NCI-H146 (cell line): ENCODE results near the gene AP1AR.

Experiments used
- DNase-seq: peaks from one replicate; lab custom pipeline; 2025; lab: John Stamatoyannopoulos, UW

The AP1AR gene

DNA sequence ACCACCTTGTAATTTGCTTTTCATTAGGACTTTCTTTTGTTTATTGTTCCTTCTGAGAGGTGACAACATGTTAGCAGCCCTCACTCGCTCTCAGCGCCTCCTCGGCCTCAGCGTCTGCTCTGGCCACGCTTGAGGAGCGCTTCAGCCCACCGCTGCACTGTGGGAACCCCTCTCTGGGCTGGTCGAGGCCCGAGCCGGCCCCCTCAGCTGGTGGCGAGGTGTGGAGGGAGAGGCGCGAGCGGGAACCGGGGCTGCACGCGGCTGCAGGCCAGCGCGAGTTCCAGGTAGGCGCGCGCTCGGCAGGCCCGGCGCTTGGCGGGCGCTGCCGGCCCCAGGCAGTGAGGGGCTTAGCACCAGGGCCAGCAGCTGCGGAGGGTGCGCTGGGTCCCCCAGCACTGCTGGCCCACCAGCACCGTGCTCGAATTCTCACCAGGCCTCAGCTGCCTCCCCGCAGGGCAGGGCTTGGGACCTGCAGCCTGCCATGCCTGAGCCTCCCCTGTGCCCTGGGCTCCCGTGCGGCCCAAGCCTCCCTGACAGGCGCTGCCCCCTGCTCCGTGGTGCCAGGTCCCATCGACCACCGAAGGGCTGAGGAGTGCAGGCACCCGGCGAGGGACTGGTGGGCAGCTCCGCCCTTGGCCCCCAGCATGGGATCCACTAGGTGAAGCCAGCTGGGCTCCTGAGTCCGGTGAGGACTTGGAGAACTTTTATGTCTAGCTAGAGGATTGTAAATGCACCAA, 9.2 kb upstream of the AP1AR start:
- no peak for DNase-seq

GRCh38 chr4:112225157-112225556, 6.4 kb upstream of the AP1AR start:
- DNase-seq = no peak

DNA sequence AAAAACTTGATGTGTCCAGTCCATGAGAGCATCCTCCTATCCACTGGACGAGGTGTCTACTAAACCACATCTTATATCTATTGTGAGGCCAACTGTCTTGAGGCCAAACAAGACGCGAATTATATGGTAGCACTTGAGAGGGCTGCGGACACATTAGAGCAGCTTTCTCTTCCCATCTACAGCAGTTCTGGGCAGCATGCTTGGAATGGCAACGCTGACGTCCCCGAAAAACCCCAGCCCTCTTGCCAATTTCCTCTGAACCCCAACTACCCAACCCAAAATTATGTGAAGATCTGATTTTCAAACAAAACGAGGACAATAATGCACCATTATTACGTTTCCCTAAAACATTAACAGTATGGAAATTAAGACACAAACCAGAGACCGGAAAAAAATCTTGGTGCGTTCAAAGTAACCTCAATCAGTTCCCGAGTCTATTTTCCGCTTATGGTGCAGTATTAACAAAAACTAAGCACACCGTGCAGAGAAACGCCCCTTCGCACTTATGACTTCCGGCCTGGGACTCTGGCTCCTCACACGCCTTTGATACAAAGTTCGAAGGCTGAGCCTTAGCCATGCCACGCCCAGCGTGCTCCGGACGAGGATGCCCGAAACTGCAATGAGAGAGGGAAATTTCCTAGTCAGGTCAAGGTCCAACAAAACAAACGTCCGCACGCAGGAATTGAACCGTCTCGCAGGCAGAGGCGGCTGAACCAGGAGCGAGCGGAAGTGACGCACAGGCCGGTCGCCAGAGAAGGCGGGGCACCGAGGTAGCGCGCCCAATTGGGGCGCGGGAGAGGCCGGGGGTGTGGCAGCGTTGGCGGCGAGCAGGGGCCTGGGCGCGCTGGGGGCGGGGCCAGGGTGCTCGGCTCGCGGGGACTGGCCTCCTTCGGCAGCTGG, 458 bp upstream of the AP1AR start:
- DNase-seq = peak; percentile 94

GRCh38 chr4:112234952-112235609, 3.5 kb downstream of the AP1AR start:
- peak; percentile 0 for DNase-seq

GRCh38 chr4:112236040-112236439, 4.5 kb downstream of the AP1AR start:
- no peak for DNase-seq

DNA sequence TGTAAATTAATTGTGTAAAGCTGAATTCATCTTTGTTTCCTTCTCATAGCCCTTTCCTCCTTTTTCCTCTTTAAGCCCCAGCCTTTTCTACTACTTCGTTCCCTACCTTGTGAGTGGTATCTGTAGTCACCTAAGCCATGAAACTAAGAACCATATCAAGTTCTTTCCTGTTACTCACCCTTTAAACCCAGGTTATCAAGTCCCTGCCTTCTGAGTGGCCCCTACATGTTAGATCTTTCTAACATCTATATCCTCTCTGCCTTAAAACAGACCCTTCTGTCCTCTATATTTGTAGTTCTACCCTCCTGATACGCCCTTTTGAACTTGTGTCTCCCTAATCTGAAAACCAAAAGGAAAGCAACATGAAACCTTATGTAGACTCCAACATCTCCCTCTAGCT, 7.2 kb downstream of the AP1AR start:
- DNase-seq = no peak

DNA sequence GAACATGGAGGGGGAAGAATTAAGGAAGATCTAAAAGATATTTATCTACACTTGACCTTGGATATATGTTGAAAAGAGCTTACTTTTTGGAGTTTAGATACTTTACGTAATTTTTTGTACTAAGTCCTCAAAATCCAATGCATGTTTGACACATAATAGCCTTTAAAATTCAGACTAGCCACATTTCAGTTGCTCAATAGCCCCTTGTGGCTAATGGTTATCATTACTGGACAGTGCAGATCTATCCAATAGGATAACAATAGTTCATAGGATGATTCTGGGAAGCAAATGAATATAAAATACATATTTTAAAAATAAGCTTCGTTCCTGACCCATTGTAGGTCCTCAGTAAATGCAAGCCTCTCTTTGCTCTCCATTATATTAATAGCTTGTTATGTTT, 13.8 kb downstream of the AP1AR start:
- no peak for DNase-seq

DNA sequence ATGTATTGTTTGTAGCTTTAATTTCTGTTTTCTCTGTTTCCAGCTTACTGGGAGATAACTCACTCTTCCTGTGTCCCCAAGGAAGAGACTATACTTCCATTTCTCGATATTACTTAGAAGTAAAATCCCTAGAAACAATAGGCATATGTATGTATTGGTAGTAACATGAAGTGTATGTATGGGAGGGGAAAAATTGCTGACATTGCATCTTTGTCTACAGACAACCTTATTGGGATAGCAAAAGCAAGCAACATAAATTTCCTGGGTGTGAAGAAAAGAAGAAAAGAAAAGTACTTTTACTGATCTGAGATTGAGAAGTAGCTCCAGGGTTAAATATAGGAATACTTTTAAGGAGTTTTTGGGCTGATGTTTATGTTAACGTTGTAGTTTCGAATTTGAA, 15.4 kb downstream of the AP1AR start:
- DNase-seq = no peak

GRCh38 chr4:112251019-112251643, 19.5 kb downstream of the AP1AR start:
- DNase-seq = no peak

DNA sequence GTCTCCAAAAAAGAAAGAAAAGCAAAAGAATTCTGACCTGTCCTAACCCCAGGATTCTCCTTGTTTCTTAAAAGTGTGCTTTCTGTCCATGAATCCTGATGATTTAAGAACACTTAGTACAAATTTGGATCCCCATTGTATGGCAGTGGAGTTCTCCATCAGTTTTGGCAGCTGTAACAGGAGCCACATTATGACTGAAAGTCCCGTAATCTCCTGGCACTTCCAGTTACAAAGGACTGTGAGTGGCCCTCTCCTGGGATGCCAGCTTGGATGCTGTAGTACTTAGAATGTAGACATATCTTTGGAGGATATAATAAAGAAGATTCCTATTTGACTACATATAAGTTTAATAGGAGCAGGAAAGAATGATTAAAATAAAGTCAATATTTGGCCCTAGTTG, 20.6 kb downstream of the AP1AR start:
- no peak for DNase-seq

DNA sequence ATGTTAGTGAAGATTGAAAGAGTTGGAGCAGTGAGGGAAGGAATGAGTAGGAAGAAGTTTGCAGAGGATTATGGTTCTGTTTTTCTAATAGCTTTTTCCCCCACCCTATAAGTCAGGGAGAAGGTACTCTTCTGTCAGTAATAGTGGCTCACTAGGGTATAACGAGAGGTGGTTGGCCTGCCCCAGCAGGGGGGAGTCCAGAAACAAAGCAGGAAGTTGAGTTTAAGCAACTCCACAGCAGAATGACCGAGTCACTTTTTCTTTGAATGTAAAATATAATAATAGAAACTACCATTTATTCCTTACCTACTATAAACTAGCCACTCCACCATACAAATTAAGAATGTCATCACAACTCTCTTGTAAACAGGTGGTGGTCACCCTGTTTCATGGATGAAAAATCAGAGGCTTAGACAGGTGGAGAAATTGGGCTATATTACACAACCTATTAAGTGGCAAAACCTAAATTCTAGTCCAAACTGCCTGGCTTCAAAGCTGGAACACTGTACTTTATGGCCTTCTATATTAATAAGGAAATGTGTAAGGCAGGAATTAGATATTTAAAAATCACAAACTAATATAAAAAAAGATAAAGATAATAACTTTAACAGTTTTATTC, 21.9 kb downstream of the AP1AR start:
- DNase-seq = no peak

- no peak for DNase-seq
These were observed 25.5 kb downstream of the AP1AR start for GRCh38 chr4:112257098-112257497.

- DNase-seq = no peak
These were observed 35.2 kb downstream of the AP1AR start for GRCh38 chr4:112266823-112267222.

DNA sequence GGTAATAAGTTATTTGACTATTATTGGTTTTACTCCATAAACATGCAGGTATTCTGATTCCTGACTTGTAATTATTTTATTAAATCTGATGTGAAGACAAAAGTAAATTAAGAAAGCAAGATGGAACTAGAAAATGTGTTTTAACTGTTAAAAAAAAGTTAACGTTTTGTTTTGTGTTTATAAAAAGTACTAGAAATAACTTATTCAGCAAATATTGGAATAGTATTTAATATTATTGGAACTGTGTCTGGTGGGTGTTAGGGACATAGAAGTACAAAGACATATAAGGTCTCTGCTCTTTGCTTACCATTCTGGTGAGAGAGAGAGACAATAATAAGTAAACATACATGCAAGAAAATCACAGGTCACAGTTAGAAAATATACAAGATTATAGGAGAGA, 38.5 kb downstream of the AP1AR start:
- DNase-seq = no peak

GRCh38 chr4:112270640-112271421, 39.2 kb downstream of the AP1AR start:
- no peak for DNase-seq

DNA sequence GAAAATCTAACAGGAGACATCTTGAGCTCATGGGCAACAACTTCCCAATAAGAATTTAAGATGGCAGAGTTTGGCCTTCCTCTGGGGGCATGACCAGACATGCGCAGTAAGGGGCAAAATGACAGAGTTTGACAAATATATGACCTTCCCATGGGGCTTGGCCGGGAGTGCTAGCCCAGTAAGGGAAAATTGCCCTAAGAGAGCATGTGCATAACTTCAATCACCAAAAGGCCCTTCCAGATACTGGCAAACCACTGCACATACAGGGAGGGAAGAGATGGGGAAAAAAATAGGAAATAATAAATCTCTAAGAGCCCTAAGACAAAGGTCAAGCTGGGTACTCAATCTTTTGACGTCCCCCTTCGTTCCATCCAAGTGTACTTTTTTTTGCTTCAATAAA, 40.7 kb downstream of the AP1AR start:
- no peak for DNase-seq

DNA sequence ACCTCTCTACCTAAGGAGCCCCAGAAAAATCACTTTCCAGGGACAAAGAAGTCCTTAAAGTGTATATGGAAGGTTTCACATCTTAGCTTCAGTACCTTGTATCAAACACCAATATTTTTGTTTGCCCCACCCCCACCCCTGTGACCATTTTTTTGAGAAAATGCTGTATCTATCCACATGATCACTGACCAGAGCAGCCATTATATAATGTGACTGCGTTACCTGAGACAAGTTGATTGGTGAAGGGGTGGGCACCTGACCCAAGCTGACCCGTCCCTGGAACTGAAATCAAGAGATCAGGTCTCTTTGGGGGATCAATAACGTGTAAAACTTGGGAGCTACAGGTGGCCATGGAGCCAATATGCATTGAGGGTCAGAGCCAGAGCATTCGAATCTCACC, 43.4 kb downstream of the AP1AR start:
- no peak for DNase-seq

- no peak for DNase-seq
These were observed 44.5 kb downstream of the AP1AR start for GRCh38 chr4:112276113-112276512.

DNA sequence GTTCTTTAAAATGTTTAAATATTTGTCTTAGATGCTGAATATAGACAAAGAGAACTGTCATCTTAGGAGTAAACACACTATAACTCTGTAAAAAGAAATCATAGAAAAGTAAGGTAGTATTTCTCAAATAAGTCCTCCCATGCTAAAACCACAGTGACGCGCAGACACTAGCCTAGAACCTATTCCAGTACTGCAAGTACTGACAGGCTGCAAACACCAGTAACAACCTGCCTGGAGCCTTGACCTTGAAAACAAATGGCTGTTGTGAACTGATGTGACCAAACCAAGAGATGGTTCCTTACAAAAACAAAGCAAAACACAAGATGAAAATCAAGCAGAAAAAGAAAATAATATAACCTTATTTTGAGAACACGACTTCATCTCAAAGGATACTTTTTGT, 45.6 kb downstream of the AP1AR start:
- no peak for DNase-seq

DNA sequence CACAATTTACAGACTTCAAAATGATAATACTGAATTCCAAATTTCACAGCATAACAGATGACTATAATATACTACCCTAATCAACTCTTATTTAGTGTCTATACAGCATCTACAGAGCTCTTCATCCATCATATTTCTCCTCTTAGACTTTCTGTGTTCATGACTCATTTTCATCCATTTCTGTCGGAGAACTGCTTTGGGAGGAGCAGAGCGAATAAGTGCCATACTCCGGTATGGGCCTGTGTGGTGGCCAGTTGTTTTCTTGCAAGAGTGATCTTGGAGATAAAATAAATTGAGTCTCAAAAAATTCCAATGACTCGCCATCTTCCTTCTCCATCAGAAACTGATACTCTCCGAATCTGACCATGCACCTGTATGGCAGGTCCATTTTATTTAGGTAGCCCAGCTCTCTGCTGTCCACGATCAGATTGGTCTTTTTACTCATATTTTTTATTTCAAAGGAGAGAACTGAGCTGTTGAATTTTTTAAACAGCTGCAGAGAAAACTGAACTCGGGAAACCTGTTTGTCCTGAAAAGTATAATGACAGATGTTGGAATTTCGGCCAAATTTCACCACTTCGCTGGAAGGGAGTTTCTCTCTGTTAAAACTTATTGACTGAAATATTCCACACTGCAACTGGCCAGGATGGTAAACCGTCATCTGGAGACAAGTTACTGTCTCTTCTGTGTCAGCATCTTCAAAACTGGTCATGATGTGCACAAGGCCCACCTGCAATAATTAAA, 46.3 kb downstream of the AP1AR start:
- no peak for DNase-seq
